ENCODE results near the gene RPL7A. TPM values are rescaled to one million over a fixed set of nuclear protein-coding genes. Genes with fewer than 3 reads are reported as not detected.
"Not testable (repeated sequence)": the region's sequence is repeated elsewhere in the genome, so short reads cannot be mapped to it uniquely, and the experiment has no call there.

The RPL7A gene
- total RNA-seq, 3 donors from 2014 or later (not counting 1 experiment from before 2014, with no cell fraction given): 1,409 to 1,616 (median 1,600) TPM

- Histone ChIP-seq H3K36me3 (ENCODE audit: control insufficient read depth, insufficient read depth, low read length) (peaks cover 5% of the 10 kb centered on the region), H3K9me3 (ENCODE audit: control insufficient read depth, insufficient read depth, low read length) (no peaks in the 10 kb centered on the region), H3K27me3 (ENCODE audit: control insufficient read depth, insufficient read depth, low read length) (no peaks in the 10 kb centered on the region), H3K4me3 (ENCODE audit: low read length) (peak within 1 kb of the TSS; percentile 72), H3K4me1 (ENCODE audit: control insufficient read depth, insufficient read depth, low read length) (peaks cover 47% of the 10 kb centered on the region), H3K27ac (ENCODE audit: low read length) (peak within 1 kb of the TSS; percentile 75)
- intact Hi-C loops (cut with micrococcal nuclease): loop anchor here (1.0 to 10.0 kb wide), 3 partner anchors 28 to 191 kb away; partner anchors contain the start of genes MED22, RPL7A and SURF6
- WGBS (ENCODE audit: insufficient coverage): under 1% methylated on average over 120 of the region's 120 CpGs
- ATAC-seq: peak; percentile 84 to 95 (median 91)
- Mint-ChIP-seq H3K9me3 (no peaks in the 10 kb centered on the region), H3K27me3 (ENCODE audit: low read depth in 2 of 2) (no peaks in the 10 kb centered on the region), H3K4me3 (peak within 1 kb of the TSS; percentile 96), H3K27ac (peak within 1 kb of the TSS; percentile 95 to 96), H3K4me1 (peaks cover 28 to 34% of the 10 kb centered on the region in 2 donors), H3K36me3 (no peaks in the 10 kb centered on the region)
- peak; percentile 95 to 96 for DNase-seq
- TF ChIP-seq CTCF (IDR thresholded peaks at IDR 0.05): no peak
Observed at GRCh38 chr9:133375724-133376654, 28.0 kb downstream of the RPL7A start, which contains the start of the genes STKLD1 and SURF4. STKLD1 (plus strand) TSS chr9:133376366; CDS start chr9:133376474, 108 bp downstream. SURF4 (minus strand) TSS chr9:133376060; CDS start chr9:133375969, 91 bp downstream.

DNA sequence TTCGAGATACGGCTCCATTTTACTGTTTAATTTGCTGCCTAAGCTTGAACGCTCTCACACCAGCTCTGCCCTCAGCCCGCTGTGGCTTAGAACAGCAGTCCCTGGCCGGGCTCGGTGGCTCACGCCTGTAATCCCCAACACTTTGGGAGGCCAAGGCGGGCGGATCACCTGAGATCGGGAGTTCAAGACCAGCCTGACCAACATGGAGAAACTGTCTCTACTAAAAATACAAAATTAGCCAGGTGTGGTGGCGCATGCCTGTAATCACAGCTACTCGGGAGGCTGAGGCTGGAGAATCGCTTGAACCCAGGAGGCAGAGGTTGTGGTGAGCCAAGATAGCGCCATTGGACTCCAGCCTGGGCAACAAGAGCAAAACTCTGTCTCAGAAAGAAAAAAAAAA, 29.3 kb downstream of the RPL7A start:
- peaks cover 34% of the 10 kb centered on the region for H3K4me1 ChIP-seq (ENCODE audit: control insufficient read depth, insufficient read depth, low read length)
- not testable (repeated sequence) for H3K4me3 ChIP-seq (ENCODE audit: low read length); H3K27me3 Mint-ChIP-seq (ENCODE audit: low read depth in 2 of 2); H3K27ac ChIP-seq (ENCODE audit: low read length); H3K27ac Mint-ChIP-seq; H3K36me3 ChIP-seq (ENCODE audit: control insufficient read depth, insufficient read depth, low read length); ATAC-seq; H3K27me3 ChIP-seq (ENCODE audit: control insufficient read depth, insufficient read depth, low read length); H3K36me3 Mint-ChIP-seq; DNase-seq; H3K9me3 Mint-ChIP-seq; H3K9me3 ChIP-seq (ENCODE audit: control insufficient read depth, insufficient read depth, low read length)
- peak overlapping the region; percentile 76 for H3K4me3 Mint-ChIP-seq
- peaks cover 15 to 21% of the 10 kb centered on the region in 2 donors for H3K4me1 Mint-ChIP-seq
- intact Hi-C loops (cut with micrococcal nuclease): loop anchor here (2.0 to 10.0 kb wide), 2 partner anchors 40 to 192 kb away; partner anchors contain the start of gene SURF6
- 90% methylated on average over 14 of the region's 14 CpGs for WGBS (ENCODE audit: insufficient coverage)

- Mint-ChIP-seq H3K27me3 (ENCODE audit: low read depth in 2 of 2) (no peaks in the 10 kb centered on the region), H3K27ac (no peak overlapping the region), H3K9me3 (no peaks in the 10 kb centered on the region), H3K36me3 (no peaks in the 10 kb centered on the region), H3K4me1 (peaks cover 10 to 16% of the 10 kb centered on the region in 2 donors), H3K4me3 (no peak overlapping the region)
- whole genome bisulfite sequencing (ENCODE audit: insufficient coverage): 86% methylated on average over 5 of the region's 6 CpGs
- no peaks in the 10 kb centered on the region for H3K9me3 ChIP-seq (ENCODE audit: control insufficient read depth, insufficient read depth, low read length)
- intact Hi-C loops (cut with micrococcal nuclease): loop anchor here (2.0 to 10.0 kb wide), 2 partner anchors 41 to 193 kb away; partner anchors contain the start of gene SURF6
- no peak overlapping the region for H3K4me3 ChIP-seq (ENCODE audit: low read length)
- H3K36me3 ChIP-seq (ENCODE audit: control insufficient read depth, insufficient read depth, low read length): peaks cover 4% of the 10 kb centered on the region
- H3K27ac ChIP-seq (ENCODE audit: low read length): no peak overlapping the region
- ATAC-seq: no peak
- DNase-seq: no peak
- no peak for TF ChIP-seq CTCF (IDR thresholded peaks at IDR 0.05)
- H3K4me1 ChIP-seq (ENCODE audit: control insufficient read depth, insufficient read depth, low read length): peaks cover 29% of the 10 kb centered on the region
- H3K27me3 ChIP-seq (ENCODE audit: control insufficient read depth, insufficient read depth, low read length): no peaks in the 10 kb centered on the region
Observed at GRCh38 chr9:133377721-133378216, 29.8 kb downstream of the RPL7A start.
